ENCODE results near the gene CAMK2N2.

The CAMK2N2 gene

DNA sequence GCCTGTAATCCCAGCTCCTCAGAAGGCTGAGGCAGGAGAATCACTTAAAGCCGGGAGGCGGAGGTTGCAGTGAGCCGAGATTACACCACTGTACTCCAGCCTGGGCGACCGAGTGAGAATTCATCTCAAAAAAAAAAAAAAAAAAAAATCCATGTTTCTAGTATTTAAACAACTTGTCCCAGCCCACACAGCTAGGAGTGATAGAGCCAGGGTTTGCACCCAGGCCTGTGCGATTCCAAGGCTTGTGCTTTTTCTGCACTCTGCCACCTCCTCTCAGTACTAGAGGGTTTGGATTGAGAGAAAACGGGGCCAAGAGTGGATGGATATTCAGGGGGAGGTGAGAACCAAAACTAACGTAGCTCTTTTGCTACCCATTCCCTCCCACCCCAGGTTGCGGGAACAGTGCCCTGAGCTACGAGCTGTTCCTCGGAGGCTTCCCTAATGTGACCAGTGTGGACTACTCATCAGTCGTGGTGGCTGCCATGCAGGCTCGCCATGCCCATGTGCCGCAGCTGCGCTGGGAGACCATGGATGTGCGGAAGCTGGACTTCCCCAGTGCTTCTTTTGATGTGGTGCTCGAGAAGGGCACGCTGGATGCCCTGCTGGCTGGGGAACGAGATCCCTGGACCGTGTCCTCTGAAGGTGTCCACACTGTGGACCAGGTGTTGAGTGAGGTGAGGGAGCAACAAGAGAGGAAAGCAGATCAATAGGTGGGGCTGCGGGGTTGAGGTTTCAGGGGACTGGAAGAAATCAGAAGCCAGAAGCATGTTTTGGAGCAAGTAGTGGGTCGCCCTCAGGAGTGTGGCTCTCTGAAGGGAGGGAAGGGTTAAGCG, 4.1 kb downstream of the CAMK2N2 start:
- H3K4me3 ChIP-seq (ENCODE audit: low read depth, low read length) = no peak overlapping the region
- ChIA-PET CTCF (interaction anchor here (1.0 to 3.7 kb wide), 3 partner anchors 7 to 30 kb away, joined by 3 to 48 read pairs (median 6); partner anchors contain the start of gene EEF1AKMT4), POLR2A (no interaction called here)
- DNase-seq (ENCODE audit: low read depth, low spot score) = no peak
- TF ChIP-seq CTCF (IDR thresholded peaks at IDR 0.05; ENCODE audit: insufficient read depth, low read length, missing control alignments) = no peak

GRCh38 chr3:184255291-184256039, 5.9 kb downstream of the CAMK2N2 start:
- ChIA-PET POLR2A (no interaction called here), CTCF (interaction anchor here (1.7 to 4.8 kb wide), 4 partner anchors 28 to 361 kb away, joined by 5 to 20 read pairs (median 8); no protein-coding TSS in a partner anchor)
- no peak overlapping the region for H3K4me3 ChIP-seq (ENCODE audit: low read depth, low read length)
- DNase-seq (ENCODE audit: low read depth, low spot score) = no peak
- no peak for TF ChIP-seq CTCF (IDR thresholded peaks at IDR 0.05; ENCODE audit: insufficient read depth, low read length, missing control alignments)

DNA sequence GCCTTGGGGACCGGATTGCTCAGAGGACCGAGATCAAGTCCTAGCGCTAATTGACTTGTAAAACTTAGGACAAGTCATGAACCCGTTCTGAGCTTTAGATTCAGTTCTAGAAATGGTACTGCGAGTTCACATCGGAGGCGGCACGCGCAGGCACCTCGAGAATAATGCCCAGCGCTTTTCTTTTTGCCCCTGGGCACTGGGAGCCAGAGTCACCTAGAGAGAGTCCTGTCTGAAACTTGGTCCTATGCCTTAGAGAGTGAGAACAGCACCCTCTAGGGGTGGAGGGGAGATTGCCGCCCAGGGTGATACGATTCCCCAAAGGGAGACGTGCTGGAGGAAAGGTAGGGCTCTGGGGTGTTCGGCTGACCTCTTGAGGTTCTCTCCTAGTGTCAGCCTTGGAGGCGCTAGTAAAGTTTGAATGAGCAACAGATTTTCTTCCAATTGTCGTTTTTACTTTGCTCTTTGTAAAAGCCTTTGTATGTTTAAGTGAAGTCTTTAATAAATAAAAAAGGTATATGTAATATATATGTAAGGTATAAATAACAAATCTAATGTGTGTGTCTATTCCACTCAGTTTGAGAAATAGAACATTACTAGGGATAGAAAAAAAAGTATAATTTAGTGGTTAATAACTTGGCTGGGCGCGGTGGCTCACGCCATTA, 11.1 kb downstream of the CAMK2N2 start:
- peak; percentile 49 for DNase-seq (ENCODE audit: low read depth, low spot score)
- POLR2A ChIA-PET = no interaction called here
- peak; percentile 94 for TF ChIP-seq CTCF (IDR thresholded peaks at IDR 0.05; ENCODE audit: insufficient read depth, low read length, missing control alignments)
- CTCF ChIA-PET = interaction anchor here (0.6 to 3.9 kb wide), 75 partner anchors 9 to 366 kb away, joined by 3 to 48 read pairs (median 4); partner anchors contain the start of genes ABCF3, AP2M1, EIF2B5 and FAM131A
- peak overlapping the region; percentile 87 for H3K4me3 ChIP-seq (ENCODE audit: low read depth, low read length)

- TF ChIP-seq CTCF (IDR thresholded peaks at IDR 0.05; ENCODE audit: insufficient read depth, low read length, missing control alignments) = peak; percentile 75
- POLR2A ChIA-PET = no interaction called here
Measured at GRCh38 chr3:184249412-184250166, 11.8 kb downstream of the CAMK2N2 start, which contains the start of gene EEF1AKMT4. Gene EEF1AKMT4, plus strand, starts transcription at chr3:184249672. Its CDS starts 23 bp downstream, at chr3:184249695.

DNA sequence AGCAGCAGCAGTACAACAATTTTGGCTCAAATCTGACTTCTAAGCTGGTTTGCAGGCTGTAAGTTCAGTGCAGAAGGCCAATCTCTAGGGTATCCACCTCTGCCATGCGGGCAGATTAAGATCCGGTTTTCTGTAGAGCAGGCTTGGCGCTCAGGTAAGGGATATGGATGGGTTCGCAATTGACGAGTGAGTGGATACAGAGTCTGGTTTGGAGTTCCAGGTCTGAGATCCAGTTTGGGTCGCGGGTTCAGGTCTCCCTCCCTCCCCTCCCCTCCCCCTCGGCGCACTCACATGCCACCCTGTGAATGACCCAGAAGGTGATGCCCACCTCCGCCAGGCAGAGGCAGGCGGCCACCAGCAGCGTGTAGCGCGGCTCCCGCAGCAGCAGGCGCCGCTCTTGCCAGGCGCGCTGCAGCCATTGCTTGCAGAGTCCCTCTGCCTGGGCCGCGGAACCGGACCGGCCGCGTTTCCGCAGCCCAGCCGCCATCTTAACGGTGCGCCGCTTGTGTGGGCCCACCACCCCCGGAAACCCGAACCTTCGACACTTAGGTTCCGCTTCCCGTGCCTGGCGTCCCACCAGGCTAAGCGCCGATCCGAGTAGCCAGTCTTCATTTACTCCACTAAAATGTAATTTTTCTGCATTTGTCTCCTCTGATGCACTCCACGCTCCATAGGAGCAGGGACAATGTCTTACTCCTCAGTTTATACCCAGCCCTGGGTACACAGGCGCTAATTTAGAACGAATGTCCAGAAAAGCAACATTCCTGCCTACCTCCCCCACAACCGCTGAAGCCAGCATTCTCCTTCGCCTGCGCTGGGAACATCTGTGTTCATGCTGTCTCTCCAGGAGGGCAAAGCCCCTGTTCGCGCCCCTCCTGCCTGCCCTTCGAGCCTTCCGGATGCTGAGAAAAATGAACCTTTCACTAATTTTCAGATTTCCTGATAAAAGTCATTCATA, 12.6 kb downstream of the CAMK2N2 start, which contains the start of gene ALG3:
TSS of gene ALG3 (minus strand) at position 509 of the 958 bp plus-strand sequence. CDS start at position 487, 22 bp downstream.
- CTCF ChIA-PET = interaction anchor here (1.0 to 3.9 kb wide), 13 partner anchors 11 to 361 kb away, joined by 3 to 48 read pairs (median 8); partner anchors contain the start of genes AP2M1 and EIF2B5
- H3K4me3 ChIP-seq (ENCODE audit: low read depth, low read length) = peak within 1 kb of the TSS; percentile 87
- peak; percentile 29 for DNase-seq (ENCODE audit: low read depth, low spot score)
- no peak for TF ChIP-seq CTCF (IDR thresholded peaks at IDR 0.05; ENCODE audit: insufficient read depth, low read length, missing control alignments)
- POLR2A ChIA-PET = no interaction called here

More at GRCh38 chr3:184249412-184250166, 11.8 kb downstream of the CAMK2N2 start, which contains the start of gene EEF1AKMT4:
- CTCF ChIA-PET = interaction anchor here (0.6 to 3.9 kb wide), 75 partner anchors 9 to 365 kb away, joined by 3 to 48 read pairs (median 4); partner anchors contain the start of genes ABCF3, AP2M1, EIF2B5 and FAM131A
- peak; percentile 92 for DNase-seq (ENCODE audit: low read depth, low spot score)
- peak within 1 kb of the TSS; percentile 87 for H3K4me3 ChIP-seq (ENCODE audit: low read depth, low read length)
